ENCODE measurements around the gene KCNIP4. TPM values are rescaled to one million over a fixed set of nuclear protein-coding genes. Genes with fewer than 3 reads are reported as not detected.

KCNIP4 gene
- total RNA-seq, 1 donor from 2014 or later, result not detected

DNA sequence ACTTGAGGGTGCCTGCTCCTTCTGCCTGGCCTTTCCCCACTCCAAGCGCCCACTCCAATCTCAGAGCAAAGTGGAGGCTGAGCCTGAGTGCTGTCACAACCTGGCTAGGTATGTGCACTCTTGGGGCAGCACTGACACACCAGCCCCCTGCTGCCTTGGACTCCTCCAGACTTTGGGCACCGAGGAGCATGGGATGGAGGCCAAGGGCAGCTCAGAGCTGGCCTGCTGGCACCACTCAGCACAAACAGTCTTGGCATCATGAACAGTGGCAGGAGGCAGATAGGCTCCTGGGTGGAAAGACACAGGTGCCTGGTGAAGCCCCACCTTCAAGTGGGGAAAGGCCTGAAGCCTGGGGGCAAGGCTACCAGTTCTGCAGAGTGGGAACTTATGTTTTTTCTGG is 91.8 kb downstream of the KCNIP4 start:
- Mint-ChIP-seq H3K36me3 (ENCODE audit: low read depth) (no peaks in the 10 kb centered on the region), H3K4me1 (no peaks in the 10 kb centered on the region), H3K9me3 (no peaks in the 10 kb centered on the region), H3K4me3 (no peak overlapping the region), H3K27me3 (no peaks in the 10 kb centered on the region), H3K27ac (no peak overlapping the region)
- intact Hi-C loops (cut with micrococcal nuclease), result no loop called here
- DNase-seq, result no peak

DNA sequence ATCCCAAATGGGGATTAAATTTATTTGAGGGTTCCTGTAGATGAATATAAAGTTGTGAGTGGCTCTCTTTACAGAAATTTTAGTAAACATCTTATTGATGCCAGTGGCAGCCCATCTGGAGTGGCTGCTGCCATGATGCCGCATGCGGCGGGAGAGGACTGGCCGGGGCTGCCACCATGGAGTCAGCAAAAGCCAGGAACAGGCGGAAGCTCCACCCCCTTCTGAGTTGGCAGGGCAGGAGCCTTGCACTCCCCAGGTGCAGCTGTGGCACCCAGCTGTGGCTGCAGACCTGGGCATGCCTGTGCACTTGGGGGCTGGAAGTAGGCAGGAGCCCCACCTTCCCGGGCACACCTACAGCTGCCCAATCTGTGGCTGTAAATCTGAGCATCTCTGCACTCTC is 92.3 kb downstream of the KCNIP4 start:
- intact Hi-C loops (cut with micrococcal nuclease), result no loop called here

DNA sequence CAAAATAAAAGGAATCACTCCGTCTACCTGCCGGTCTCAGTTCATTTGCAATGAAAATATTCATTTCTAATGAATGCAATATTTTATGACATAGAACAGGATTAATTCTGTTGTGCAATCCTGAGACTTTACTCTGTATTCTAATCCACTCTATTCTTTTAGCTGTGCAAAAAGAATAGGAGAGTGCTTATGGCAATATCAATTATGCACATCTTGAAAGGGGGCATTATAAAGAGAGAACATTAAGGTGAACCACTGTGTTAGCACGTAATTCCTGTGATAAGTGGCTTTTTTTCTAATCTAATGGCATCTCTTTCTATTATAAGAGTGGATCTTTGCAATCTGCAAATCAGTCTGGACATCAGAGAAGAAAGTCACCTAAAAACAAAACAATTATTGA is 99.5 kb downstream of the KCNIP4 start:
- H3K4me1 Mint-ChIP-seq, result no peaks in the 10 kb centered on the region
- no peaks in the 10 kb centered on the region for H3K36me3 Mint-ChIP-seq (ENCODE audit: low read depth)
- H3K27ac Mint-ChIP-seq, result no peak overlapping the region
- no peaks in the 10 kb centered on the region for H3K27me3 Mint-ChIP-seq
- DNase-seq, result no peak
- intact Hi-C loops (cut with micrococcal nuclease), result no loop called here
- no peak overlapping the region for H3K4me3 Mint-ChIP-seq
- H3K9me3 Mint-ChIP-seq, result no peaks in the 10 kb centered on the region

More for the DNA sequence above, 92.3 kb downstream of the KCNIP4 start:
- no peaks in the 10 kb centered on the region for H3K4me1 Mint-ChIP-seq
- no peak overlapping the region for H3K4me3 Mint-ChIP-seq
- H3K27ac Mint-ChIP-seq, result no peak overlapping the region
- DNase-seq, result no peak
- no peaks in the 10 kb centered on the region for H3K36me3 Mint-ChIP-seq (ENCODE audit: low read depth)
- no peaks in the 10 kb centered on the region for H3K27me3 Mint-ChIP-seq
- no peaks in the 10 kb centered on the region for H3K9me3 Mint-ChIP-seq

DNA sequence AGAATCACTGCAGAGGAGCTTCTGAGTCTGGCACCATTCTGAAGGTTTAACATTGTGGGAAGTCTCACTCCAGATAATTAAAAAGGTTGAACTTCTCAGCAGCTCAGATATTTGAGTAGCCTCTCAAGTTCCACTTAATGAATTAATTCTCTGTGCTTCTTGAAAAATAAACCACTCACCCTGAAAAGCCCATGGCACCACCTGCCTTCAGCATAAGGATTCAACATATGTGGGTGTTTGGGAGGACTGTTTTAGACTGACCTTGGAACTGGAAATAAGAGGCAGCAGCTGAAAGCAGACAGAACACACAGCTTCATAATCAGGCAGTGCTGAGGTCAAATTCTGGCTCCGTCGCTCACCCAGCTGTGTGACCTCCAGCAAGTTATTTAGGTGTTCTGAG is 100.6 kb downstream of the KCNIP4 start:
- DNase-seq, result no peak
- H3K4me3 Mint-ChIP-seq, result no peak overlapping the region
- H3K4me1 Mint-ChIP-seq, result no peaks in the 10 kb centered on the region
- no peaks in the 10 kb centered on the region for H3K36me3 Mint-ChIP-seq (ENCODE audit: low read depth)
- intact Hi-C loops (cut with micrococcal nuclease), result no loop called here
- H3K9me3 Mint-ChIP-seq, result no peaks in the 10 kb centered on the region
- H3K27ac Mint-ChIP-seq, result no peak overlapping the region
- H3K27me3 Mint-ChIP-seq, result no peaks in the 10 kb centered on the region

DNA sequence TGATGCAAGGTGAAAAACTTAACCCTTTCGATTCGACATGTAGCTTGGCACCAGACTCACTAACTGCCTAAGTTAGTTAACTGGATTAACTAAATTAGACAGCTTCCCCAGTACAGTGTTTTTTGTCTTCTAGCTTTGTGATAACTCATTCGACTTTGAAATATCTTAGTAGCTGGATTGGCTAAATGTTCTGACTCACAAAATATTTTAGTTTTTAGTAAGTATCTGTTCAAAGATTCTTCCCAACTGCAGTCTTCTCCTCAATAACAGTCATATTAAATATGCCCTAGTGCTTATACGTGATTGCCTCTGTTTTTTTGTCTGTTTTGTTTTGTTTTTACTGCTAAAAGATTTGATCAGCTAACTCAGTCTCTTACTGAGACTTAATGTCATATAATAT is 102.9 kb downstream of the KCNIP4 start:
- DNase-seq, result no peak
- no peaks in the 10 kb centered on the region for H3K27me3 Mint-ChIP-seq
- intact Hi-C loops (cut with micrococcal nuclease), result no loop called here
- no peaks in the 10 kb centered on the region for H3K9me3 Mint-ChIP-seq
- no peaks in the 10 kb centered on the region for H3K4me1 Mint-ChIP-seq
- no peaks in the 10 kb centered on the region for H3K36me3 Mint-ChIP-seq (ENCODE audit: low read depth)
- H3K4me3 Mint-ChIP-seq, result no peak overlapping the region
- no peak overlapping the region for H3K27ac Mint-ChIP-seq

DNA sequence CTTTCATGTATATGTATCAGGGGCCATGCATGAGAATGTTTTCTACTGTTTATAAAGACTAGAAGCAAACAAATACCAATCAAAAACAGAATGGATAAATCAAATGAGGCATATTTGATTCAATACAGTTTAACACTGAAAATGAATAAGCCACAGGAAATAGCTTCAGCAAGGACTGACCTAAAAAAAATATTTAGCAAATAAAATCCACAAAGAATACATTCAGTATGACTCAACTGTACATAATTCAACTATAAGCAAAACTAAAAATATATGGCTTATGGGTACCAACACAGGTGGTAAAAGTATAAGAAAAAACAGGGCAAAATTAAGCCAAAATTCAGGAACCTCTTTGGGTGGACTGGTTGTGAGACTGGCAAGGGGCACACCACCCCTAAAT is 112.9 kb downstream of the KCNIP4 start:
- DNase-seq, result no peak
- Mint-ChIP-seq H3K9me3 (peaks cover 5% of the 10 kb centered on the region), H3K27me3 (no peaks in the 10 kb centered on the region), H3K36me3 (ENCODE audit: low read depth) (no peaks in the 10 kb centered on the region), H3K27ac (no peak overlapping the region), H3K4me3 (no peak overlapping the region), H3K4me1 (no peaks in the 10 kb centered on the region)
- intact Hi-C loops (cut with micrococcal nuclease), result no loop called here

DNA sequence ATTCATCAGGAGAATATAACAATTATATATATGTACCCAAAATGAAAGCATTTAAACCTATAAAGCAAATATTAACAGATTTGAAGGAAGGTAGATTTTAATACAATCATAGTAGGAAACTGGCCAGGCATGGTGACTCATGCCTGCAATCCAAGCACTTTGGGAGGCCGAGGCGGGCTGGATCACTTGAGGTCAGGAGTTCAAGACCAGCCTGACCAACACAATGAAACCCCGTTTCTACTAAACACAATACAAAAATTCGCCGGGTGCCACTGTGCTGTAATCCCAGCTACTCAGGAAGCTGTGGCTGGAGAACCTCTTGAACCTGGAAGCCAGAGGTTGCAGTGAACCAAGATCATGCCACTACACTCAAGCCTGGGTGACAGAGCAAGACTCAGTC is 118.3 kb downstream of the KCNIP4 start:
- intact Hi-C loops (cut with micrococcal nuclease), result no loop called here
- Mint-ChIP-seq H3K27me3 (no peaks in the 10 kb centered on the region), H3K4me1 (no peaks in the 10 kb centered on the region), H3K36me3 (ENCODE audit: low read depth) (no peaks in the 10 kb centered on the region), H3K27ac (no peak overlapping the region), H3K9me3 (peaks cover 5% of the 10 kb centered on the region), H3K4me3 (no peak overlapping the region)
- no peak for DNase-seq

DNA sequence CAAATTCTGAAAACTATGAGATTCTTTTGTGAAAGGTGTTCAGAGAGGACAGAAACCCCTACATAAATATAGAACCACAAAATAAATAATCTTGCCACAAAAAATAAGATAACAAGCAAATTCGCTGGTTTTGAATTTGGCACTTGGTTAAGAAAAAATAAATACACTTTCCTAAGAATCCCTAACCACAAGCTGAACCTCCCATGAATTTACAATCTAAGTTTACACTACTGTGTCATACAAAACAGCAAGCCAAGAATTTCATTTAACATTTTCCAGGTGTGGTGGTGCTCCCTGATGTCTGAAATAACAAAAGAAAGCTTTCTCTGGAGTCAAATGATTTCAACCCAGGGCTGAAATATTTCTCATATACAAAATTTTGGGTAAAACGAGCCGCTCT is 121.0 kb downstream of the KCNIP4 start:
- intact Hi-C loops (cut with micrococcal nuclease), result no loop called here
- no peak overlapping the region for H3K4me3 Mint-ChIP-seq
- H3K9me3 Mint-ChIP-seq, result peaks cover 5% of the 10 kb centered on the region

DNA sequence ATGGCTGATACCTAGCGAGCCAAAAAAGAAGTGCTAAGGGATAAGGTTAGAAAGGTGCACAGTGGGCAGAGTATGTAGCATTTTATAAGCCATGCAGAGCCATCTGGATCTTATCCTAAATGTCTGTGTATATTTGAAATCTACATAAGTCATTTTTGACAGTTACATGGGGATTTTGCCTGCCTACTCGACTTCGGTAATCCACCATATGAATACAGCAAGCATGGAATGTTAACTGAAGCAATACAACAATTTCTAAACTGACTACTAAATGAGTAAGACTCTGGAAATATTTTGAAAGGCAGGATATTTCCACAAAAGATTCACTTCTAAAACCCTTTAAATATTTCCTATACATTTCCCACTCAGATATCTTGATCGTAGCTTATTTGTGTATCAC is 122.5 kb downstream of the KCNIP4 start:
- no peak overlapping the region for H3K27ac Mint-ChIP-seq
- intact Hi-C loops (cut with micrococcal nuclease), result no loop called here
- no peaks in the 10 kb centered on the region for H3K4me1 Mint-ChIP-seq

More for the DNA sequence above, 121.0 kb downstream of the KCNIP4 start:
- DNase-seq, result no peak
- Mint-ChIP-seq H3K27ac (no peak overlapping the region), H3K4me1 (no peaks in the 10 kb centered on the region), H3K36me3 (ENCODE audit: low read depth) (no peaks in the 10 kb centered on the region), H3K27me3 (no peaks in the 10 kb centered on the region)

DNA sequence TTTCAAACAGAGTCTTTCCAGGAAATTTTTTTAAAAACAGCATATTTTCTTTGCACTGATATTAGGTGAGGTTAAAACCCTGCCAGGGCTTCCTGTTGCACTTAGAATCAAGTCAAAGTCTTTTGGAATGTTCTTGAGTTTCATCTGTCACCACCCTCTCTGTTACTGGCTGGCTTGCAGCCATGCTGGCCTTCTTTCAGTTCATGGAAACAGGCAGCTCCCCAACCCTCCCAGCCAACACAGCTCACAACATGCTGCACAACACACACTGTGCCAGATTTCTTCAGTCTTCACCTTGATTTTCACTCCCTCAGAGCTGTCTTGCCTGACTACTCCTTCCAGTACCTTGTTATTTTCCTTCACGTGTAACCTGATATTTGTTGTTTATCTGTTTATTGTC is 129.5 kb downstream of the KCNIP4 start:
- Mint-ChIP-seq H3K27ac (no peak overlapping the region), H3K4me1 (no peaks in the 10 kb centered on the region), H3K4me3 (no peak overlapping the region), H3K27me3 (no peaks in the 10 kb centered on the region), H3K9me3 (peaks cover 5% of the 10 kb centered on the region), H3K36me3 (ENCODE audit: low read depth) (no peaks in the 10 kb centered on the region)
- intact Hi-C loops (cut with micrococcal nuclease), result no loop called here
- no peak for DNase-seq

More for the DNA sequence above, 122.5 kb downstream of the KCNIP4 start:
- H3K36me3 Mint-ChIP-seq (ENCODE audit: low read depth), result no peaks in the 10 kb centered on the region
- DNase-seq, result no peak
- no peaks in the 10 kb centered on the region for H3K27me3 Mint-ChIP-seq
- no peak overlapping the region for H3K4me3 Mint-ChIP-seq
- peaks cover 2% of the 10 kb centered on the region for H3K9me3 Mint-ChIP-seq

DNA sequence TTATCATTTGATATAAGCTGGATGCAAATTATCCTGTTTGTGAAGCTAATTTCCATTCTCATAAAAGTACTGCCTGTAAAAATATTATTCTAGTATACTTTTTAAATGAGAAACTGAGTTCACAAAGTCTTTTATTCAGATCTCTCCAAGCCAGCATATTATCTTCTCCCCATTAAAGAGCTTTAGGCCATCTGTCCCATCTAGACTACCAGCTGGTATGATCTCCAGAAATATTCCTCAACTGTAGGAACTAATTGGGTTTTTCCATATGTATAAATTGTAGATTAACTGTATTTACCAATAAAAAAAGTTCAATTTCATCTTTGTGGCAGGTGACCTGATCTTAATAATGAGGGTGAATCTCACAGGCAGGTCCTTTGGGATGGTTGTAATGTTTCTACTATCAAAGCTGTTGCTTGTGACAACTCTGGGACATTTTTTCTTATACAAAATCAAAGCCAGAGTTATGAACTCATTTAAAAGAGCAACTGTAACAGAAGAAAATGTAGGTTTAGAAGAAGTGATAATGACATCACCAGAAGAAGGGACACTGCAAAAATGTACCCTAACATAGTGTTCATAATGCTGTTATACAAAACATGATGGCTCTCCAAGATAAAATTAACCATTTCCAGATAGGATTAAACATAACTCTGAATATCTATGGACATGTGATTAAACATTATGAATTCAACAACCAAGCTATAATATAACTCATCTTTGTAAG is 132.8 kb downstream of the KCNIP4 start:
- H3K9me3 Mint-ChIP-seq, result peaks cover 5% of the 10 kb centered on the region
- H3K4me3 Mint-ChIP-seq, result no peak overlapping the region
- no peak overlapping the region for H3K27ac Mint-ChIP-seq
- H3K4me1 Mint-ChIP-seq, result no peaks in the 10 kb centered on the region
- H3K27me3 Mint-ChIP-seq, result no peaks in the 10 kb centered on the region
- no peaks in the 10 kb centered on the region for H3K36me3 Mint-ChIP-seq (ENCODE audit: low read depth)
- intact Hi-C loops (cut with micrococcal nuclease), result no loop called here
- DNase-seq, result no peak

DNA sequence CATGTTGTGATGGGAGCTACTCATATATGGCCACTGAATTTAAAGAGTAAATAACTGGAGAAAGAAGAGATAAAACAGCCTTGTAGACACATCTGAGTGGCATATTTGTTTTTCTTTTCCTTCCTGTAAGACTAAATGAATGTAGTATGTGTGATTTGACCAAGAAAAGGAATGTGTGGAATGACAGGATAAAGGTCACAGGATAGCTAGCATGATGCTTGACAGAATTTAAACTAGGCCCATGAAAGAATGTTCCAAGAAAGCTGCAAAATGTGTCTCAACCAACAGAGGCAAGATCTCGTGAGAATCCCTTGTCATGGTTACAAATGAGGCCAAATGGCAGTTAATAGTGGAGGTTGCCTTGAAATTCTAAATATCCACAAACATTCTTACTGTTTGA is 137.0 kb downstream of the KCNIP4 start:
- Mint-ChIP-seq H3K27me3 (no peaks in the 10 kb centered on the region), H3K9me3 (no peaks in the 10 kb centered on the region), H3K4me1 (no peaks in the 10 kb centered on the region), H3K36me3 (ENCODE audit: low read depth) (no peaks in the 10 kb centered on the region), H3K4me3 (no peak overlapping the region), H3K27ac (no peak overlapping the region)
- intact Hi-C loops (cut with micrococcal nuclease), result no loop called here
- no peak for DNase-seq

DNA sequence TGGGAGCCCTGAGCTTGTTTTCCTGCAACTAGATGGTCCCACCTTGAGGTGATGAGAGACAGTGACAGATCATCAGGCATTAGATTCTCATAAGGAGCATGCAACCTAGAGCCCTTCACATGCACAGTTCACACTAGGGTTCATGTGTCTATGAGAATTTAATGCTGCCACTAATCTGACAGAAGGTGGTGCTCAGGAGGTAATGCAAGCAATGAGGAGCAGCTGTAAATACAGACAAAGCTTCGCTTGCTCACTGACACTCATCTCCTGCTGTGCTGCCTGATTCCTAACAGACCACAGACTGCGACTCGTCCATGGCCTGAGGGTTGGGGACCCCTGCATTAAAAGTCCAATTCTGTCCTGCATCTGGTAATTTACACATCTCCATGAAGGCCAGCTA is 141.6 kb downstream of the KCNIP4 start:
- Mint-ChIP-seq H3K4me3 (no peak overlapping the region), H3K36me3 (ENCODE audit: low read depth) (no peaks in the 10 kb centered on the region), H3K9me3 (no peaks in the 10 kb centered on the region), H3K27ac (no peak overlapping the region), H3K27me3 (no peaks in the 10 kb centered on the region), H3K4me1 (no peaks in the 10 kb centered on the region)
- intact Hi-C loops (cut with micrococcal nuclease), result no loop called here
- no peak for DNase-seq

DNA sequence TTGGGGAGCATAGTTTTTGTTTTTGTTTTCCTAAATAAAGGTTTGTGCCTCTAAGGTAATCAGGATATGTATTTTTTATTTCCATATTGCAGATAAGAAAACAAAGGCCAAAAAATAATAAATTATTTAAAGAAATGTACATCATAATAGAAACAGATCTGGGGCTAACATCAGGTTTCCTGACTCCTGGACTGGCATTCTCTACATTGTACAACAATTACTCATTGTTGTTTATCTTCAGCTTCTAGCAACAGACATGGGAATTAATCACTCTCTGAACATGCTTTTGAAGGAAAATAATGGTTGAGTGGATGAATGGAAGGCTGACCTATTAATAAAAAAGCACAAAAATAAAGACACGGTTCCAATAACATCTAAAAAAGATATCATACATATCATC is 146.2 kb downstream of the KCNIP4 start:
- H3K27me3 Mint-ChIP-seq, result no peaks in the 10 kb centered on the region
- intact Hi-C loops (cut with micrococcal nuclease), result no loop called here
- DNase-seq, result no peak
- no peaks in the 10 kb centered on the region for H3K4me1 Mint-ChIP-seq
- no peak overlapping the region for H3K27ac Mint-ChIP-seq
- no peaks in the 10 kb centered on the region for H3K36me3 Mint-ChIP-seq (ENCODE audit: low read depth)
- H3K9me3 Mint-ChIP-seq, result no peaks in the 10 kb centered on the region
- no peak overlapping the region for H3K4me3 Mint-ChIP-seq

DNA sequence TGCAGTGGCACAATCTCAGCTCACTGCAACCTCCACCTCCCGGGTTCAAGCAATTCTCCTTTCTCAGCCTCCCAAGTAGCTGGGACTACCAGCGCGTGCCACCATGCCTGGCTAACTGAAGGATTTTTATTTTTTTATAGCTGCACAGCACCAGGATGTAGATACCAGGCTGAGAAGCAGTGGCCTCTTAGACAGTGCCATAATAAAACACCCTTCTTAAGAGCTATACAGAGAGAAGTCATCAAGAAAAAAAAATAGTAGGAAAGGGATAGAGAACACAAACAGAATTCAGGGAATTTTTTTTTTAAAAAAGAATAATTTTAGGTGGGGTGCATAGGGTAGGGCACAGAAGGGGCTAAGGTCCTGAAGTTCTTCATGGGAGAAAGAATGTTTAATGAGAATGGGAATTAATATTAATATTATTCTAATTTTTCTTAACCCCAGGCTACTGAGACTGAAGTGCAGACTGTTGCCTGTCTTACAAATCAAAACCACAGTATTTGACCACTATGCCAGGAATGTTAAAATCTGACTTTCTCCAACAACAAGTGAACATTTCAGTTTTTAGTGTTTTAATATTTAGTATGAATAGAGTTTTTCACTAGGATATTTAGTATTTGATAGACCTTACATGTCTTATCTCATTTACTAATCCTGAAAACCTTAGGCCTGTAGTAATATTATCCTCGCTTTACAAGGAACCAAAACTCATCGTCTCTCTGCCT is 146.7 kb downstream of the KCNIP4 start:
- intact Hi-C loops (cut with micrococcal nuclease), result no loop called here
- Mint-ChIP-seq H3K4me1 (no peaks in the 10 kb centered on the region), H3K9me3 (no peaks in the 10 kb centered on the region), H3K36me3 (ENCODE audit: low read depth) (no peaks in the 10 kb centered on the region), H3K27me3 (no peaks in the 10 kb centered on the region), H3K4me3 (no peak overlapping the region), H3K27ac (no peak overlapping the region)
- no peak for DNase-seq

All from activated CD4-positive, alpha-beta T cell treated with anti-CD3 and anti-CD28 coated beads, Interleukin-2, amount 10 ng/mL, durations not matched to agents 24 days and 14 days (primary cell).